ENCODE data around the gene C10orf62. TPM values are rescaled to one million over a fixed set of nuclear protein-coding genes. Genes with fewer than 3 reads are reported as not detected.

C10orf62 gene
- polyA plus RNA-seq, 1 donor (not counting 4 experiments of a cell fraction or from before 2014, with no cell fraction given), result not detected

GRCh38 chr10:97600616-97601015, 11.1 kb downstream of the C10orf62 start:
- dilution Hi-C loops (cut with MboI; ENCODE audit: extremely low pct_ligation_motif_present, low sequenced_read_pairs), result no loop called here
- Histone ChIP-seq H4K20me1 (ENCODE audit: control insufficient read depth, extremely low read depth, insufficient read depth, low read length) (no peaks in the 10 kb centered on the region), H3K9me1 (ENCODE audit: control insufficient read depth, extremely low read depth, insufficient read depth, low read length) (no peaks in the 10 kb centered on the region), H2AFZ (ENCODE audit: control insufficient read depth, low read length) (no peak overlapping the region), H3K4me3 (ENCODE audit: control insufficient read depth in 2 of 3, extremely low read depth in 1 of 3, insufficient read depth in 2 of 3, low read depth in 1 of 3, low read length in 3 of 3) (no peak overlapping the region), H3K4me1 (ENCODE audit: control insufficient read depth, extremely low read depth, insufficient read depth, low read length) (peaks cover 17% of the 10 kb centered on the region), H3K9ac (ENCODE audit: control insufficient read depth, extremely low read depth, insufficient read depth, low read length) (no peak overlapping the region), H3K27me3 (ENCODE audit: control insufficient read depth, extremely low read depth, insufficient read depth, low read length) (no peaks in the 10 kb centered on the region), H3K36me3 (ENCODE audit: control insufficient read depth in 2 of 2, extremely low read depth in 1 of 2, insufficient read depth in 2 of 2, low read length in 2 of 2) (no peaks in the 10 kb centered on the region), H3K27ac (ENCODE audit: control insufficient read depth, insufficient read depth, low read length) (no peak overlapping the region), H3K79me2 (ENCODE audit: control insufficient read depth, insufficient read depth, low read length) (no peaks in the 10 kb centered on the region), H3K4me2 (ENCODE audit: control insufficient read depth, extremely low read depth, insufficient read depth, low read depth, low read length) (no peak overlapping the region), H3K9me3 (ENCODE audit: control insufficient read depth, low read depth, low read length) (no peaks in the 10 kb centered on the region)
- no peak for TF ChIP-seq EZH2 (IDR thresholded peaks at IDR 0.05; ENCODE audit: low read length)
- TF ChIP-seq, protein P1, sequence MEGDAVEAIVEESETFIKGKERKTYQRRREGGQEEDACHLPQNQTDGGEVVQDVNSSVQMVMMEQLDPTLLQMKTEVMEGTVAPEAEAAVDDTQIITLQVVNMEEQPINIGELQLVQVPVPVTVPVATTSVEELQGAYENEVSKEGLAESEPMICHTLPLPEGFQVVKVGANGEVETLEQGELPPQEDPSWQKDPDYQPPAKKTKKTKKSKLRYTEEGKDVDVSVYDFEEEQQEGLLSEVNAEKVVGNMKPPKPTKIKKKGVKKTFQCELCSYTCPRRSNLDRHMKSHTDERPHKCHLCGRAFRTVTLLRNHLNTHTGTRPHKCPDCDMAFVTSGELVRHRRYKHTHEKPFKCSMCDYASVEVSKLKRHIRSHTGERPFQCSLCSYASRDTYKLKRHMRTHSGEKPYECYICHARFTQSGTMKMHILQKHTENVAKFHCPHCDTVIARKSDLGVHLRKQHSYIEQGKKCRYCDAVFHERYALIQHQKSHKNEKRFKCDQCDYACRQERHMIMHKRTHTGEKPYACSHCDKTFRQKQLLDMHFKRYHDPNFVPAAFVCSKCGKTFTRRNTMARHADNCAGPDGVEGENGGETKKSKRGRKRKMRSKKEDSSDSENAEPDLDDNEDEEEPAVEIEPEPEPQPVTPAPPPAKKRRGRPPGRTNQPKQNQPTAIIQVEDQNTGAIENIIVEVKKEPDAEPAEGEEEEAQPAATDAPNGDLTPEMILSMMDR (optimal IDR thresholded peaks at IDR 0.05 in 1 of 3, IDR thresholded peaks at IDR 0.05 in 1 of 3, conservative IDR thresholded peaks at IDR 0.05 in 1 of 3; ENCODE audit: extremely low read depth in 1 of 3, insufficient read depth in 2 of 3, low read length in 3 of 3), result no peak
- DNase-seq (ENCODE audit: low read depth, low spot score) (no peak), FAIRE-seq (no peak)

DNA sequence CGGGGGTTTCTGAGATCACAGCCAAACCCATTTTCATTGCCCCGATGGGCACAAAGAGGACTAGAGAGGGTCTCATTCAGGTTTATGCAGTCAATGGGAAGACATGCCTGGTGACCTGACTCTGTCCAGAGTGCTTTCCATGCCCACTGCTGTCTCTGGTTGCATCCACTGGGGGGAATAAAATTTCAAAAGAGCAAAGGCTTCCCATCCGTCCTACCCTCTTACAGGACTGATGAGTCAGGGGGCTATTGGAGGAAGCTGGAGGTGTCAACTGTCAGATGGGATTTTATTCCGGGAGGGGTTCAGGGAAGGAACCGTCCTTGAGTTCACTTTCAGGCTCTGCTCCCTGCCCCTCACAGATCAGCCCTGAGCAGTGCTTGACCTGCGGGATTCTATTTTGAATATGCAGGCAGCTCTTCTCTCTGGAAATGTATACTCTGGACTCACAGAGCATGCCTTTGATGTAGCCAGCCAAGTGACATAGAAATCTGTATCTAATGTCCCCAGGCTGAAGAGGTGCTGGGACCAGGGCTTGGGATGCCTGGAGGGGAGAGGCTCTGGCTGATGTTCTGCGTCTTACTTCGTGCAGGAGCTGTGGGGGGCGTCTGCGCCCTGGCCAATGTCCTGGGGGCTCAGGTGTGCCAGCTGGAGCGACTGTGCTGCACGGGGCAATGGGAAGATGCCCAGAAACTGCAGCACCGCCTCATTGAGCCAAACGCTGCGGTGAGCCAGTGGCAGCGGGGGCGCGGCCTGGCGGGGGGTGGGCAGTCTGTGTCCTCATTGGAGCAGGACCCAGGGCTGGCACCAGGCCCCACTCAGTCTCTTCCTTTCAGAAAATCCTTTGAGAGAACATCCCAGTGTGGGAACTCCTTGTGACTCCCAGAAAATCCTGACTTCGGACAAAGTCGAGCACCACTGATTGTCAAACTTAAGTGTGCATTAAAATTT, 12.0 kb downstream of the C10orf62 start:
- no peak for DNase-seq (ENCODE audit: low read depth, low spot score)
- Histone ChIP-seq H4K20me1 (ENCODE audit: control insufficient read depth, extremely low read depth, insufficient read depth, low read length) (no peaks in the 10 kb centered on the region), H3K36me3 (ENCODE audit: control insufficient read depth in 2 of 2, extremely low read depth in 1 of 2, insufficient read depth in 2 of 2, low read length in 2 of 2) (no peaks in the 10 kb centered on the region), H3K4me2 (ENCODE audit: control insufficient read depth, extremely low read depth, insufficient read depth, low read depth, low read length) (no peak overlapping the region), H3K27me3 (ENCODE audit: control insufficient read depth, extremely low read depth, insufficient read depth, low read length) (no peaks in the 10 kb centered on the region), H2AFZ (ENCODE audit: control insufficient read depth, low read length) (no peak overlapping the region), H3K9ac (ENCODE audit: control insufficient read depth, extremely low read depth, insufficient read depth, low read length) (no peak overlapping the region), H3K27ac (ENCODE audit: control insufficient read depth, insufficient read depth, low read length) (no peak overlapping the region), H3K9me3 (ENCODE audit: control insufficient read depth, low read depth, low read length) (no peaks in the 10 kb centered on the region), H3K4me1 (ENCODE audit: control insufficient read depth, extremely low read depth, insufficient read depth, low read length) (peaks cover 8% of the 10 kb centered on the region), H3K4me3 (ENCODE audit: control insufficient read depth in 2 of 3, extremely low read depth in 1 of 3, insufficient read depth in 2 of 3, low read depth in 1 of 3, low read length in 3 of 3) (no peak overlapping the region), H3K9me1 (ENCODE audit: control insufficient read depth, extremely low read depth, insufficient read depth, low read length) (no peaks in the 10 kb centered on the region), H3K79me2 (ENCODE audit: control insufficient read depth, insufficient read depth, low read length) (no peaks in the 10 kb centered on the region)
- dilution Hi-C loops (cut with MboI; ENCODE audit: extremely low pct_ligation_motif_present, low sequenced_read_pairs), result no loop called here
- FAIRE-seq, result no peak
- TF ChIP-seq, protein P1 (optimal IDR thresholded peaks at IDR 0.05 in 1 of 3, IDR thresholded peaks at IDR 0.05 in 1 of 3, conservative IDR thresholded peaks at IDR 0.05 in 1 of 3; ENCODE audit: extremely low read depth in 1 of 3, insufficient read depth in 2 of 3, low read length in 3 of 3), result no peak
- no peak for TF ChIP-seq EZH2 (IDR thresholded peaks at IDR 0.05; ENCODE audit: low read length)

All from keratinocyte (primary cell).